MM.1S (cell line): ENCODE results near the gene SSBP2.

Experiments used
- DNase-seq: peaks from one replicate; pipeline ENCODE4 v3.0.0-alpha.2; 2015
- H2AFZ ChIP-seq: fragments of 300-600 bp; sonication (generic); 2 replicates; pipeline ENCODE4 v1.6.0; 2016; ENCODE audit warnings: antibody characterized with exemption, low read length
- H3F3A ChIP-seq: fragments of 300-600 bp; sonication (generic); 2 replicates; pipeline ENCODE4 v1.6.1; 2016; ENCODE audit warnings: mild to moderate bottlenecking, antibody characterized with exemption, low read length, moderate library complexity, mixed read lengths; ENCODE audit not compliant: insufficient read depth
- H3K27ac ChIP-seq: fragments of 300-600 bp; sonication (generic); 2 replicates; pipeline ENCODE4 v1.5.1; 2016; ENCODE audit warnings: mild to moderate bottlenecking, low read length
- H3K27me3 ChIP-seq: fragments of 300-600 bp; sonication (generic); replicated peaks from 2 replicates; pipeline ENCODE4 v1.6.0; 2016; ENCODE audit warnings: low read length; ENCODE audit not compliant: insufficient read depth
- H3K36me3 ChIP-seq: fragments of 300-600 bp; sonication (generic); replicated peaks from 2 replicates; pipeline ENCODE4 v1.6.1; 2016; ENCODE audit warnings: mild to moderate bottlenecking, low read length, mixed read lengths; ENCODE audit not compliant: insufficient read depth
- H3K4me1 ChIP-seq: fragments of 300-600 bp; sonication (generic); 2 replicates; pipeline ENCODE4 v1.6.1; 2016; ENCODE audit warnings: low read length, mixed read lengths
- H3K4me2 ChIP-seq: fragments of 300-600 bp; sonication (generic); 2 replicates; pipeline ENCODE4 v1.6.0; 2016; ENCODE audit warnings: low read depth, low read length
- H3K4me3 ChIP-seq: fragments of 300-600 bp; sonication (generic); 2 replicates; pipeline ENCODE4 v1.5.1; 2016; ENCODE audit warnings: low read length, mixed read lengths
- H3K79me2 ChIP-seq: fragments of 300-600 bp; sonication (generic); 2 replicates; pipeline ENCODE4 v1.6.1; 2016; ENCODE audit warnings: mixed run types, low read length, mixed read lengths
- H3K9ac ChIP-seq: fragments of 300-600 bp; sonication (generic); 2 replicates; pipeline ENCODE4 v1.6.1; 2016; ENCODE audit warnings: low read length, mixed read lengths
- H3K9me2 ChIP-seq: fragments of 300-600 bp; sonication (generic); replicated peaks from 2 replicates; pipeline ENCODE4 v1.6.1; 2016; ENCODE audit warnings: mild to moderate bottlenecking, low read length, mixed read lengths; ENCODE audit not compliant: insufficient read depth
- H3K9me3 ChIP-seq: fragments of 300-600 bp; sonication (generic); replicated peaks from 2 replicates; pipeline ENCODE4 v1.6.1; 2016; ENCODE audit warnings: mild to moderate bottlenecking, low read length, mixed read lengths; ENCODE audit not compliant: insufficient read depth
- H4K20me1 ChIP-seq: fragments of 300-600 bp; sonication (generic); 2 replicates; pipeline ENCODE4 v1.6.1; 2016; ENCODE audit warnings: mild to moderate bottlenecking, low read length, moderate library complexity, mixed read lengths; ENCODE audit not compliant: insufficient read depth
- CTCF ChIP-seq: fragments of 300-600 bp; sonication (generic); IDR thresholded peaks from 2 replicates; pipeline ENCODE4 v1.5.1; 2016; ENCODE audit warnings: antibody characterized with exemption, low read length, mixed read lengths
- EZH2 ChIP-seq: fragments of 300-600 bp; sonication (generic); optimal IDR thresholded peaks from 2 replicates; pipeline ENCODE3; 2017; ENCODE audit warnings: low read depth, mild to moderate bottlenecking, antibody characterized with exemption, low read length, mixed read lengths
- EZH2phosphoT487 ChIP-seq: fragments of 300-600 bp; sonication (generic); IDR thresholded peaks from 2 replicates; pipeline ENCODE4 v1.6.1; 2018; ENCODE audit warnings: antibody characterized with exemption, low read length

The SSBP2 gene

GRCh38 chr5:81542242-81542641 is 208.7 kb downstream of the SSBP2 start:
- Histone ChIP-seq H3K4me1 (no peaks in the 10 kb centered on the region), H3K9ac (no peak overlapping the region), H3K27ac (no peak overlapping the region), H3F3A (no peaks in the 10 kb centered on the region), H3K36me3 (no peaks in the 10 kb centered on the region), H3K9me3 (no peaks in the 10 kb centered on the region), H2AFZ (no peak overlapping the region), H3K4me3 (no peak overlapping the region), H4K20me1 (no peaks in the 10 kb centered on the region), H3K4me2 (no peak overlapping the region), H3K9me2 (no peaks in the 10 kb centered on the region), H3K79me2 (peaks cover 20% of the 10 kb centered on the region), H3K27me3 (no peaks in the 10 kb centered on the region)
- no peak for DNase-seq
- TF ChIP-seq CTCF = no peak
- TF ChIP-seq EZH2phosphoT487 = no peak

GRCh38 chr5:81537905-81538547 is 212.9 kb downstream of the SSBP2 start:
- Histone ChIP-seq H3K79me2 (peaks cover 22% of the 10 kb centered on the region), H3K9me3 (no peaks in the 10 kb centered on the region), H3K27ac (no peak overlapping the region), H3K27me3 (no peaks in the 10 kb centered on the region), H4K20me1 (no peaks in the 10 kb centered on the region), H3F3A (no peaks in the 10 kb centered on the region), H3K4me2 (no peak overlapping the region), H3K9me2 (no peaks in the 10 kb centered on the region), H2AFZ (no peak overlapping the region), H3K9ac (no peak overlapping the region), H3K4me3 (no peak overlapping the region), H3K4me1 (no peaks in the 10 kb centered on the region), H3K36me3 (no peaks in the 10 kb centered on the region)
- DNase-seq = no peak
- TF ChIP-seq EZH2phosphoT487 (no peak), EZH2 (no peak), CTCF (no peak)

GRCh38 chr5:81534441-81534840 is 216.5 kb downstream of the SSBP2 start:
- Histone ChIP-seq H3K36me3 (no peaks in the 10 kb centered on the region), H3K9me2 (no peaks in the 10 kb centered on the region), H4K20me1 (no peaks in the 10 kb centered on the region), H3F3A (no peaks in the 10 kb centered on the region; the same call in 1 of the 2 replicates), H3K4me3 (no peak overlapping the region), H3K4me1 (no peaks in the 10 kb centered on the region), H3K27ac (no peak overlapping the region), H3K9ac (no peak overlapping the region), H3K4me2 (no peak overlapping the region), H2AFZ (no peak overlapping the region), H3K9me3 (no peaks in the 10 kb centered on the region), H3K79me2 (peaks cover 13% of the 10 kb centered on the region), H3K27me3 (no peaks in the 10 kb centered on the region)
- TF ChIP-seq CTCF = no peak
- no peak for DNase-seq
